ENCODE measurements around the gene GEMIN2.
"Not testable (repeated sequence)": the region's sequence is repeated elsewhere in the genome, so short reads cannot be mapped to it uniquely, and the experiment has no call there.

GEMIN2 gene

GRCh38 chr14:39179042-39179441, 64.9 kb downstream of the GEMIN2 start:
- no peak for DNase-seq

GRCh38 chr14:39180553-39180952, 66.4 kb downstream of the GEMIN2 start:
- DNase-seq: no peak

- no peak for DNase-seq
Measured at GRCh38 chr14:39181026-39181692, 67.0 kb downstream of the GEMIN2 start.

GRCh38 chr14:39181693-39182047, 67.5 kb downstream of the GEMIN2 start:
- no peak for DNase-seq

- no peak for DNase-seq
Measured at GRCh38 chr14:39182770-39183684, 68.9 kb downstream of the GEMIN2 start.

GRCh38 chr14:39183685-39184003, 69.5 kb downstream of the GEMIN2 start:
- not testable (repeated sequence) for DNase-seq

- no peak for DNase-seq
Measured at GRCh38 chr14:39184628-39185255, 70.6 kb downstream of the GEMIN2 start.

- no peak for DNase-seq
Measured at GRCh38 chr14:39185256-39186049, 71.3 kb downstream of the GEMIN2 start.
